ENCODE results near the gene INAFM1.
"Not testable (repeated sequence)": the region's sequence is repeated elsewhere in the genome, so short reads cannot be mapped to it uniquely, and the experiment has no call there.

- TF ChIP-seq, protein P1, sequence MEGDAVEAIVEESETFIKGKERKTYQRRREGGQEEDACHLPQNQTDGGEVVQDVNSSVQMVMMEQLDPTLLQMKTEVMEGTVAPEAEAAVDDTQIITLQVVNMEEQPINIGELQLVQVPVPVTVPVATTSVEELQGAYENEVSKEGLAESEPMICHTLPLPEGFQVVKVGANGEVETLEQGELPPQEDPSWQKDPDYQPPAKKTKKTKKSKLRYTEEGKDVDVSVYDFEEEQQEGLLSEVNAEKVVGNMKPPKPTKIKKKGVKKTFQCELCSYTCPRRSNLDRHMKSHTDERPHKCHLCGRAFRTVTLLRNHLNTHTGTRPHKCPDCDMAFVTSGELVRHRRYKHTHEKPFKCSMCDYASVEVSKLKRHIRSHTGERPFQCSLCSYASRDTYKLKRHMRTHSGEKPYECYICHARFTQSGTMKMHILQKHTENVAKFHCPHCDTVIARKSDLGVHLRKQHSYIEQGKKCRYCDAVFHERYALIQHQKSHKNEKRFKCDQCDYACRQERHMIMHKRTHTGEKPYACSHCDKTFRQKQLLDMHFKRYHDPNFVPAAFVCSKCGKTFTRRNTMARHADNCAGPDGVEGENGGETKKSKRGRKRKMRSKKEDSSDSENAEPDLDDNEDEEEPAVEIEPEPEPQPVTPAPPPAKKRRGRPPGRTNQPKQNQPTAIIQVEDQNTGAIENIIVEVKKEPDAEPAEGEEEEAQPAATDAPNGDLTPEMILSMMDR (IDR thresholded peaks at IDR 0.05), result not testable (repeated sequence)
- TF ChIP-seq EZH2 (IDR thresholded peaks at IDR 0.05; ENCODE audit: borderline replicate concordance, insufficient read depth, low read depth, low read length, poor library complexity, severe bottlenecking), result not testable (repeated sequence)
Measured at GRCh38 chr19:47300867-47301266, 26.2 kb downstream of the INAFM1 start.

All from B cell (primary cell).